ES-I3 (cell line): Measurements from ENCODE around the gene HMOX2.

Source experiments
- H3K36me3 ChIP-seq: 2 replicates; pipeline ENCODE4 v1.6.1; 2013; ENCODE audit warnings: mild to moderate bottlenecking, low read length, control low read depth, moderate library complexity; ENCODE audit not compliant: insufficient read depth
- H3K4me1 ChIP-seq: 2 replicates; pipeline ENCODE4 v1.6.1; 2013; ENCODE audit warnings: mild to moderate bottlenecking, control low read depth, low read length; ENCODE audit not compliant: insufficient read depth
- H3K9ac ChIP-seq: 2 replicates; pipeline ENCODE4 v1.6.1; 2013; ENCODE audit warnings: low read depth, mild to moderate bottlenecking, low read length, moderate library complexity
- H3K9me3 ChIP-seq: 2 replicates; pipeline ENCODE4 v1.6.1; 2013; ENCODE audit warnings: mild to moderate bottlenecking, low read length, moderate library complexity; ENCODE audit not compliant: control insufficient read depth, insufficient read depth

The HMOX2 gene

GRCh38 chr16:4535627-4536108 is 59.5 kb downstream of the HMOX2 start:
- H3K4me1 ChIP-seq, result peaks cover 6% of the 10 kb centered on the region; the same call in 1 of the 2 replicates
- no peak overlapping the region for H3K9ac ChIP-seq
- H3K9me3 ChIP-seq, result peaks cover 4% of the 10 kb centered on the region
- H3K36me3 ChIP-seq, result no peaks in the 10 kb centered on the region

- H3K4me1 ChIP-seq, result peaks cover 6% of the 10 kb centered on the region; the same call in 1 of the 2 replicates
- no peaks in the 10 kb centered on the region for H3K36me3 ChIP-seq
- H3K9me3 ChIP-seq, result peaks cover 4% of the 10 kb centered on the region
- peak overlapping the region; percentile 91 for H3K9ac ChIP-seq
Measured at GRCh38 chr16:4536391-4537106, 60.4 kb downstream of the HMOX2 start.

- Histone ChIP-seq H3K4me1 (peaks cover 6% of the 10 kb centered on the region; the same call in 1 of the 2 replicates), H3K9me3 (peaks cover 4% of the 10 kb centered on the region), H3K9ac (peak overlapping the region; percentile 91), H3K36me3 (no peaks in the 10 kb centered on the region)
Measured at GRCh38 chr16:4537376-4538343, 61.5 kb downstream of the HMOX2 start.

GRCh38 chr16:4538350-4539235 is 62.4 kb downstream of the HMOX2 start, which contains the start of gene CDIP1:
Gene CDIP1 (minus strand): TSS chr16:4538773. CDS start chr16:4514130, 24,643 bp downstream.
- Histone ChIP-seq H3K4me1 (peaks cover 6% of the 10 kb centered on the region; the same call in 1 of the 2 replicates), H3K36me3 (no peaks in the 10 kb centered on the region), H3K9me3 (peaks cover 4% of the 10 kb centered on the region), H3K9ac (peak within 1 kb of the TSS; percentile 91)

GRCh38 chr16:4539716-4540284 is 63.6 kb downstream of the HMOX2 start:
- H3K36me3 ChIP-seq, result no peaks in the 10 kb centered on the region
- peaks cover 6% of the 10 kb centered on the region; the same call in 1 of the 2 replicates for H3K4me1 ChIP-seq
- H3K9me3 ChIP-seq, result peaks cover 4% of the 10 kb centered on the region
- H3K9ac ChIP-seq, result no peak overlapping the region

- H3K36me3 ChIP-seq, result no peaks in the 10 kb centered on the region
- H3K4me1 ChIP-seq, result no peaks in the 10 kb centered on the region
- no peaks in the 10 kb centered on the region; the same call in 1 of the 2 replicates for H3K9me3 ChIP-seq
- no peak overlapping the region for H3K9ac ChIP-seq
Measured at GRCh38 chr16:4544473-4544872, 68.3 kb downstream of the HMOX2 start.

- no peak overlapping the region for H3K9ac ChIP-seq
Measured at GRCh38 chr16:4548124-4548523, 71.9 kb downstream of the HMOX2 start.

GRCh38 chr16:4550591-4550990 is 74.4 kb downstream of the HMOX2 start:
- no peak overlapping the region for H3K9ac ChIP-seq
- H3K9me3 ChIP-seq, result no peaks in the 10 kb centered on the region
- H3K4me1 ChIP-seq, result no peaks in the 10 kb centered on the region; the same call in 1 of the 2 replicates
- no peaks in the 10 kb centered on the region for H3K36me3 ChIP-seq

More at GRCh38 chr16:4548124-4548523, 71.9 kb downstream of the HMOX2 start:
- Histone ChIP-seq H3K4me1 (no peaks in the 10 kb centered on the region), H3K9me3 (no peaks in the 10 kb centered on the region), H3K36me3 (no peaks in the 10 kb centered on the region)

GRCh38 chr16:4552541-4552940 is 76.3 kb downstream of the HMOX2 start:
- H3K36me3 ChIP-seq, result no peaks in the 10 kb centered on the region
- H3K9me3 ChIP-seq, result no peaks in the 10 kb centered on the region
- no peaks in the 10 kb centered on the region; the same call in 1 of the 2 replicates for H3K4me1 ChIP-seq
- no peak overlapping the region for H3K9ac ChIP-seq

- Histone ChIP-seq H3K9me3 (no peaks in the 10 kb centered on the region), H3K36me3 (no peaks in the 10 kb centered on the region), H3K4me1 (no peaks in the 10 kb centered on the region; the same call in 1 of the 2 replicates), H3K9ac (no peak within 1 kb of the TSS)
Measured at GRCh38 chr16:4556112-4556511, 79.9 kb downstream of the HMOX2 start, which contains the start of gene C16orf96. Gene C16orf96 (plus strand): TSS chr16:4556340. CDS start chr16:4556490, 150 bp downstream.

GRCh38 chr16:4556580-4556979 is 80.4 kb downstream of the HMOX2 start:
- Histone ChIP-seq H3K4me1 (no peaks in the 10 kb centered on the region; the same call in 1 of the 2 replicates), H3K36me3 (no peaks in the 10 kb centered on the region), H3K9ac (no peak overlapping the region), H3K9me3 (no peaks in the 10 kb centered on the region)

- Histone ChIP-seq H3K9me3 (no peaks in the 10 kb centered on the region), H3K36me3 (no peaks in the 10 kb centered on the region), H3K4me1 (no peaks in the 10 kb centered on the region; the same call in 1 of the 2 replicates), H3K9ac (no peak overlapping the region)
Measured at GRCh38 chr16:4557973-4558372, 81.8 kb downstream of the HMOX2 start.
